NCI-H146 treated with DMSO at 0.1 percent for 48 hours (cell line): ENCODE results near the gene ZCCHC7.
"Not testable (repeated sequence)": the region's sequence is repeated elsewhere in the genome, so short reads cannot be mapped to it uniquely, and the experiment has no call there.

Experiments used
- DNase-seq: peaks from one replicate; lab custom pipeline; 2025; ENCODE audit not compliant: unreplicated experiment; lab: John Stamatoyannopoulos, UW

Gene ZCCHC7

GRCh38 chr9:37293664-37294524 is 173.5 kb downstream of the ZCCHC7 start:
- peak; percentile 46 for DNase-seq

- DNase-seq: no peak
Measured at GRCh38 chr9:37295178-37295577, 174.8 kb downstream of the ZCCHC7 start.

DNA sequence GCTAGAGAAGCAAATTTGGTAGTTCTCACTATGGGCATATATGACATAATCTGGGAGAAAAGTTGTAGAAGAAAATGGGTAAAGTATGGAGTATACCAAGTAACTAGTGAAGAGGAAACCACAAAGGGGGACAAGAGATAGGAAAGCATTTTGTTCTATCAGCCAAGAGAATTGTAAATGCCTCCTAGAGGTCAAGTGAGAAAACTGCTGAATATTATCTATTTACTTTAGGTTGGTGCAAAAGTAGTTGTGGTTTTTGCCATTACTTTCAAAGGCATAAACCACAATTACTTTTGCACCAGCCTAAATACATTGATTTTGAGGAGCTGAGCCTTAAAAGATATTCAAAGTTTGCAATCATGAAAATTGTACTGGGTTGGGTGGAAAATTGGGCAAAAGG is 175.4 kb downstream of the ZCCHC7 start:
- no peak for DNase-seq

- no peak for DNase-seq
Measured at GRCh38 chr9:37297592-37297991, 177.2 kb downstream of the ZCCHC7 start.

DNA sequence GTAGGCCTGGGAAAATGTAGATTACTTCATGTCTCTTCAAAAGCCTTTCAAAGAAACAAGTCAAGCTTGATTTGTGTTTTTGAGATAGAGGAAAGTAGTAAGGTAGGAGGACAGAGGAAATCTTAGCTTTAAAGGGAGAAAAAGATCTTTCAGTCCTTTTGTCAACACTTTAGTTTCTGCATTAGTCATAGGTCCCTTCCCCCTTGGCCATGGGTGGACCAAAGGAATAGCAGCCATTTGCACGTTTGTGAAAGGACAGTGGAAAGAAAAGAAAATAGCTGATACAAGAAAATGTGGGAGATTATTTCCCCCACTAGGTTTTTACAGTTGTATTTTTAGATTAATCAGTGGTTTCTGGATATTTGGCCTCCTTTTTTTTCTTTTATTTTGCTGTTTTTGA is 180.2 kb downstream of the ZCCHC7 start:
- no peak for DNase-seq

DNA sequence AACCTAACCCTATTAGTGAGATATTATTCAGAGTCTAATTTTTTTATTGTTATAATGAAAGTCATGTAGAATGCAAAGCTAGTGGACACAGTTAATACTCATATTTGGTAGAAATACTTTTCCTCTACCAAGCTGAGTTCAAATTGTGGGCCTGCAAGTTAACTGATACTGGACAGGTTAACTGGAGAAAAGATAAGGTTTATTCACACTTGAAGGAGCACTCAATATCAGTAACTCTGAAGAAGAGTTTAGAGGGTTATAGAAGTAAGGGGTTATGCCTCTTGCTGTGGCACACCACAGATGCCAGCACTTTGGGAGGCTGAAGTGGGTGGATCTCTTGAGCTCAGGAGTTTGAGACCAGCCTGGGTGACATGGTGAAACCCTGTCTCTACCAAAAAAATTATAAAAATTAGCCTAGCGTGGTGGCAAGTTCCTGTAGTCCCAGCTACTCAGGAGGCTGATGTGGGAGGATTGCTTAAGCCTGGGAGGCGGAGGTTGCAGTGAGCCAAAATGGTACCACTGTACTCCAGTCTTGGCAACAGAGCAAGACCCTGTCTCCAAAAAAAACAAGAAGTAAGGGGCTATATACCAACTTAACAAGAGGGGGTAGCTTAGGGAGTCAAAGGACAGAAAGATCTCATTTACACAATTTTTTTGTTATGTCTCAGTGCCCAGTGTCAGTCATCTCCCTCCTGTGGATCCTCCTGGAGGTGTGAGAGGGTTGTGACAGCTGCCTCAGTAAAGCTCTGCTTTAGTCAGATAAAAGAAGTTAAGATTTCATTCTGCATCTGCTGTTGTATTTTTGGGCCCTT is 180.9 kb downstream of the ZCCHC7 start:
- DNase-seq: no peak

- DNase-seq: no peak
Measured at GRCh38 chr9:37301854-37302172, 181.4 kb downstream of the ZCCHC7 start.

GRCh38 chr9:37302277-37302676 is 181.9 kb downstream of the ZCCHC7 start:
- peak; percentile 87 for DNase-seq

DNA sequence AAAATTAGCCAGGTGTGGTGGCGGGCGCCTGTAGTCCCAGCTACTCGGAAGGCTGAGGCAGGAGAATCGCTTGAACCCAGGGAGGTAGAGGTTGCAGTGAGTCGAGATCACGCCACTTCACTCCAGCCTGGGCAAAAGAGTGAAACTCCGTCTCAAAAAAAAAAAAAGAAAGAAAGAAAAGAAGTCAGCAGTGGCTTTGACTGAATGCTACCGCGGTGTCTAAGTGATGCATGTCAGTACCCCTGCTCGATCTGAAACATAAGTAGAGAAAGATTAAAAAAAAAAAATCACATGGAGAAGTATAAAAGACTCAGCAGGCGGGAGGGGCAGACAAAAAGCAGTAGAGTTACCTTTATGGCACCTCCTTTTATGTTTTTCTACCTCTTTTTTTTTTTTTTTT is 182.9 kb downstream of the ZCCHC7 start:
- DNase-seq: not testable (repeated sequence)

GRCh38 chr9:37309136-37309535 is 188.8 kb downstream of the ZCCHC7 start:
- DNase-seq: peak; percentile 12

DNA sequence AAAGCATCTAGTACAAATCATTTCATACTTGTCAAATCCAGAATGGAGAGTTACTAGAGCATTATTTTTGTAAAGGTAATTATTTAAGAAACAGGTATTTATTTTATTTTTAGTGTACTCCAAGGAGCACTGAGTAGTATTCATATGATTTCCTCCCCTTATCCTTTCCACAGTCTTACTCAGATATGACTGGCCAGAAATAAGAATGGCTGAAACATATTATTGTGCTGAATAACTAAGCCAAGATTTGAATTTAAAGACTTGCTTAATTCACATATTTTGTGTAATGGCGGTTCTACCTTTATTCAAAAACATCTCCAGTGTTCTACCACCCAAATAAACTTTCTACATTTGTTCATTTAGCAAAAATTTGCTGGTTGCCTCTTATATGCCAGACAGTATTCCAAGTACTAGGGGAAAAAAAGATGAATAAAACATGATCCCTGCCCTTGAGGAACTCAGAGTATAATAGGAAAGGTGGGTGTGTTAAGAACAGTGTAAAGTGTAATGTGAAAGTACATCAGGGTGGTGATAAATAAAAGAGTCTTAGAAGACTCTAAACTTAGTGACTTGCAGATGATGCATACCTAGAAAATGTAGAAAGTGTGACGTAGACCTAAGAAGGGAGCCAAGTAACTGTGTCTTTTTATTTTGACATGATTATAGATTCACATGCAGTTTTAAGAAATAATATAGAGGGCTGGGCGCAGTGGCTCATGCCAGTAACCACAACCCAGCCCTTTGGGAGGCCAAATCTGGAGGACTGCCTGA is 191.7 kb downstream of the ZCCHC7 start:
- DNase-seq: no peak

DNA sequence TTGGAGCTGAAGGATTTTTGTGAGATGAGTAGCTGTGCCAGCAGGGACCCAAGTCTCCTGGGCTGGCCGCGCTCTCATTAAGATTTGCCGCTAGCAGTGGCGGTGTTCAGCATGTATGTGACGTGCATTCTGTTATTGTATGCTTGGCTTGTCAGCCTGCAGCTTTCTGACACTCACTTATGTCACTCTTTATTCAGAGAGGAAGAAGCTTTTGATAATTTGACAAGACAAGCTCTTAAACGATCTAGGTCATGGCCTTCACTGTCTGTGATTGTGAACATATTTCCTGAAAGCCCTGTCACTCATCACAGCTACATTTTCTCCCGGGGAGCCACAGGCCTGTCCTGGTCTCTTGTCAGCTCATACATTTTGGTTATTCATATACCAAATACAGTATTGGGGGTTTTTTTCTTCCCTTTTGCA is 203.9 kb downstream of the ZCCHC7 start:
- no peak for DNase-seq

DNA sequence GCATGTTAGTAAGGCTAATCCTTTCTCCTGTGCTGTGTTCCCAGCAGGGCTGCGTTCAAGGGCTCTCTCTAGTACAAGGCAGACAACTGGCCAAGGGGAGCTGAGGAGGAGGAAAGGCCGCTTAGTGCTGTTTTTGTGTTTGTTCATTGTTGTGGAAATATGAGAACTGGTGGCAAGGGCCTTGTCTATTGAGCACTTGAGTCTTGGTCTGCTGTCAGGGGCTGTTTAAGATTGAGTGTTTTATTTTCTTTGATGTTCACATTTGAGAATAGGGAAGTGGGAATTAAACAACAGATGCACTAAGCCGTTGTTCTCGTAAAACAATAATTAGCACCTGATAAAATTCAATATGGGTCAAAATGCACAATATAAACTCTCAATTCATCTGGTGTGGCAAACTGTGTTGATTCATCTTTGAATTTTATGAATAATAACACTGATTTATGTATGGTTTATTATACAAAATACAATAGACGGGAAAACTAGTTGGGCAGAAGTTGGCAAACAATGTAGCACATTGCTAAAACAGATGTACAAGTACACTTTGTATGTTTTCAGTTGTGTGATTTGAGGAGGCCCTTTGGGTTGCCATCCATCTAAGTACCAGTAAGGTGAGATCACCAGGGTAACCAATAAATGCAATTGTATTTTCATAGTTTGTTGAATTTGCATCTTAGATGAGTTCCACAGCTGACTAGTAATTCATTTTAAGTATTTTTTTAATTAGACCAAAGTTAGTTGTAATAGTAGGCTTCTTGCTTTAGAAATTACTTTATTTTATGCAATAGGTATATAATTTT is 204.5 kb downstream of the ZCCHC7 start:
- no peak for DNase-seq

DNA sequence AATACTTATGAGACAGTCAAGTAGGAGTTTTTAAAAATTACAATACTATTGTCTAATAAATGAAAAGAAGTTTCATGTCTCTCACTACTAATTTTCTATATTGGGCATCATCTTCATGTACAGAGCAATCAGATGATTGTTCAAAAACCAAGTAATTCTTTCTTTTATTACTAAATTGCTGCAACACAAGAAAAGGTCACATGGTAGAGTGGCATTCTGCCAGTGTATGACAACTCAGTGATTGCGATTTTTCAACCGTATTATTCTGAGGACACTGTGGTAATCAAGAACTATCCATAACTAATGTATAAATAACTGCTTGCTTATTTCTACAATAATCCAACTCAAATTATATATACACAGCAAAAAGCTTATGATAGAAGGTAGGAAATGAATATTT is 205.4 kb downstream of the ZCCHC7 start:
- DNase-seq: no peak

DNA sequence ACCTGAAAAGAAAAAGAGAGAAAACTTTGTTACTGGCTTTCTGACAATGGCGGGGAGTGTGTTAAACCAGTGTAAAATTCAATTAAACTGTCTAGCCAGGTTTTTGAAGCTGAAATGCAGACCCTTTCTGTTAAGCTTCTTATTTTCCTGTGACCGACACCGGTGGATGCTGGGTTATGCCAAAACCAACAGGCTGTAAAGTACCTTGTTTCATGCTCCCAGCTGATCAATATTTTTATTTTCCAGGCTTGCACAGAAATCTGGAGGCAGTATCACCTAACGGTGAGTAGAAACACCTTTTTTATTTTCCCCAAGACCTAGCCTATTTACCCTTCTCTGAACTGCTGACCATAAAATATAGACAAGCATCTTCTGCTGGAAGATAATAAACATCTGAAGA is 207.2 kb downstream of the ZCCHC7 start:
- DNase-seq: no peak

- no peak for DNase-seq
Measured at GRCh38 chr9:37328556-37329227, 208.3 kb downstream of the ZCCHC7 start.

DNA sequence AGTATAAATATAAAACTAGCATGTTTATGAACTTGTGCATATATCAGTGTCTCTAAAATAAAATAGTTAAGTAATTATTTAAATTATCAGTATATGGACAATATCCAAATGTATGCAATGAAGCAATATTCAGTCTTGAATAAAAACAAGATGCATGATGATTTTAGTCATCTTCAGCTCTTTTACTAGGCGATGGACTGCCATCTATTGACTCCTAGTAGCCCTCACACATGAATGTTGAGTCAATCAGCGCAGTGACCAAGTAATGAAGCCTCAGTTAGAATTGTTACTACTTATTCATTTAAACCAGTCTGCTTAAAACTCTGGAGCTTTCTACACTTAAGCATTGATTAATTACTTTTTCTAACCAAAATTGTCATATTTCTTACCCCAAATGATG is 209.2 kb downstream of the ZCCHC7 start:
- no peak for DNase-seq

DNA sequence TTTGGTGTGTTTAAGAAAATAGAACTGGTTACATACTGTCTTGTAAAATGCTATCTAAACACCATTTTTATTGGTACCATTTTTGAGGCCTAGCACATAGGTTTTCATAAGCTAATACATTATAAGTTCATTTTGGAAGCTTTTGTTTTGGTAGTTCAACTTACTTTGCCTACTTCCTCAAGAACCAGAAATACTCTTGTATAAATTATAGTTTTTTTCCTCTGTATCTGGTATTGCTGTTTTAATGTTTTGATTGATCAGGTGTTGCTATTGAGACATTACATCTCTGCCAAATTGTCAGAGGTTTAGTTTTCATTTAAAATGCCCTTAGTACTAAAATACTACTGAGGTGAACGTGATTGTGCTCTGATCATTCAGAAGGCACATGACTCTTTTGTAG is 211.5 kb downstream of the ZCCHC7 start:
- DNase-seq: no peak

DNA sequence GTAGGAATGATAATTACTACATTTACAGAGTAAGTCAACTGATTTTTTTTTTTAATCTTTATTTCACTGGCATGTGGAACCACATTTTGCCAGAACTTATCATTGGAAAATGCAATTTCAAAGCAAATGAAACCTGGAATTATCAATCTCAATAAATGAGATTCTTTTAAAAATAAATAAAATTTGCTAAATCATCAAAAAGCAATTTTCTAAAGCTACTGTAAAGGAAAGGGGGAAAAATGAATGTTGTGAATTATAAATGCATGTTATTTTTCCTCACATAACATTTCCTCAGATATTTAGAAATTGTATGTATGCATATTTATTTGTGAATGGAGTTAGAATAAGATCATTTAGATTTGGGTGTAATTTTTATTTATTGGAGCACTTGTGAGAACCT is 212.2 kb downstream of the ZCCHC7 start:
- DNase-seq: no peak

GRCh38 chr9:37333288-37333687 is 212.9 kb downstream of the ZCCHC7 start:
- DNase-seq: no peak
